Measurements from ENCODE around the gene HDLBP.

HDLBP gene

GRCh38 chr2:241194811-241195210, 120.7 kb downstream of the HDLBP start:
- DNase-seq = no peak

- no peak for DNase-seq
These were observed 122.2 kb downstream of the HDLBP start for GRCh38 chr2:241193271-241193670.

- no peak for DNase-seq
These were observed 124.4 kb downstream of the HDLBP start for GRCh38 chr2:241191081-241191480.

- DNase-seq = no peak
These were observed 125.0 kb downstream of the HDLBP start for GRCh38 chr2:241190291-241190981.

- DNase-seq = no peak
These were observed 125.6 kb downstream of the HDLBP start for GRCh38 chr2:241189856-241190201.

- no peak for DNase-seq
These were observed 126.2 kb downstream of the HDLBP start for GRCh38 chr2:241189093-241189855.

GRCh38 chr2:241188361-241189092, 126.9 kb downstream of the HDLBP start, which contains the start of gene ANO7:
Gene ANO7 (plus strand): TSS chr2:241188677. CDS start chr2:241190064, 1,387 bp downstream.
- DNase-seq = no peak

GRCh38 chr2:241187918-241188234, 127.6 kb downstream of the HDLBP start:
- no peak for DNase-seq

- DNase-seq = no peak
These were observed 128.2 kb downstream of the HDLBP start for GRCh38 chr2:241187101-241187917.

GRCh38 chr2:241185961-241186360, 129.5 kb downstream of the HDLBP start:
- DNase-seq = no peak

- no peak for DNase-seq
These were observed 130.6 kb downstream of the HDLBP start for GRCh38 chr2:241184901-241185300.

GRCh38 chr2:241183221-241183620, 132.3 kb downstream of the HDLBP start:
- DNase-seq = no peak

- no peak for DNase-seq
These were observed 132.8 kb downstream of the HDLBP start for GRCh38 chr2:241182531-241183133.

- DNase-seq = no peak
These were observed 133.3 kb downstream of the HDLBP start for GRCh38 chr2:241182126-241182525.

GRCh38 chr2:241180495-241180894, 135.0 kb downstream of the HDLBP start:
- DNase-seq = no peak

- no peak for DNase-seq
These were observed 135.6 kb downstream of the HDLBP start for GRCh38 chr2:241179899-241180298.

GRCh38 chr2:241178961-241179360, 136.5 kb downstream of the HDLBP start:
- DNase-seq = no peak

- DNase-seq = no peak
These were observed 137.7 kb downstream of the HDLBP start for GRCh38 chr2:241177526-241178334.

All from right kidney (tissue), 1 donor.